Suprapubic skin (tissue), 4 donors: Measurements from ENCODE around the gene FSTL1. TPM values are rescaled to one million over a fixed set of nuclear protein-coding genes. Genes with fewer than 3 reads are reported as not detected.

Experiments
- DNase-seq, 2 donors: peaks; one replicate each; pipeline ENCODE4 v3.0.0-alpha.2; 2019; ENCODE audit warnings: low spot score in 2 of 2
- H3K27ac ChIP-seq: fragments of 200-600 bp; sonication (generic); one replicate; pipeline ENCODE4 v1.5.1; 2019
- H3K27me3 ChIP-seq: fragments of 200-600 bp; sonication (generic); one replicate; pipeline ENCODE4 v1.5.1; 2019
- H3K36me3 ChIP-seq: fragments of 200-600 bp; sonication (generic); one replicate; pipeline ENCODE4 v1.5.1; 2019
- H3K4me1 ChIP-seq: fragments of 200-600 bp; sonication (generic); one replicate; pipeline ENCODE4 v1.5.1; 2019
- H3K4me3 ChIP-seq: fragments of 200-600 bp; sonication (generic); one replicate; pipeline ENCODE4 v1.5.1; 2019; ENCODE audit warnings: mild to moderate bottlenecking
- H3K9me3 ChIP-seq: fragments of 200-600 bp; sonication (generic); one replicate; pipeline ENCODE4 v1.5.1; 2019
- CTCF ChIP-seq, 2 donors: fragments of 200-600 bp in 1 of 2; fragments of 450-650 bp in 1 of 2; sonication (generic) in 1 of 2; IDR thresholded peaks; one replicate each; pipeline ENCODE4 v1.5.1; 2016 to 2019; ENCODE audit warnings: antibody characterized with exemption in 2 of 2, mild to moderate bottlenecking in 1 of 2, moderate library complexity in 1 of 2
- EP300 ChIP-seq: sonication (generic); formaldehyde crosslinking; IDR thresholded peaks from one replicate; pipeline ENCODE4 v1.6.1; 2017; ENCODE audit warnings: antibody characterized with exemption
- POLR2A ChIP-seq, 2 donors: fragments of 450-650 bp; IDR thresholded peaks; one replicate each; pipeline ENCODE4 v1.6.1; 2017; ENCODE audit warnings: antibody characterized with exemption in 2 of 2, mild to moderate bottlenecking in 2 of 2, moderate library complexity in 2 of 2
- POLR2AphosphoS5 ChIP-seq, 3 donors: sonication (generic); formaldehyde crosslinking; IDR thresholded peaks; one replicate each; pipeline ENCODE4 v1.6.1; 2017; ENCODE audit warnings: antibody characterized with exemption in 3 of 3
- WGBS: methylation state at CpG from one replicate; pipeline ENCODE4 v1.1.5; 2018; 5-methylcytosine and 5-hydroxymethylcytosine counted together
- total RNA-seq, 4 donors: library from RNA; depleted of rRNA; stranded (reverse); fragments of >200 nt; gene quantifications; one replicate each; pipeline ENCODE4 v1.1.0, GENCODE V29; 2016

FSTL1 gene
- total RNA-seq, 4 donors from 2014 or later = 58.3 to 75.3 (median 63.9) TPM

- Histone ChIP-seq H3K36me3 (no peaks in the 10 kb centered on the region), H3K27me3 (no peaks in the 10 kb centered on the region), H3K4me3 (no peak overlapping the region), H3K9me3 (no peaks in the 10 kb centered on the region), H3K27ac (no peak overlapping the region), H3K4me1 (peaks cover 20% of the 10 kb centered on the region)
- TF ChIP-seq POLR2AphosphoS5 (IDR thresholded peaks at IDR 0.05) (no peak), EP300 (no peak), CTCF (IDR thresholded peaks at IDR 0.05) (no peak), POLR2A (IDR thresholded peaks at IDR 0.05) (no peak)
- no peak for DNase-seq
- 60% methylated on average over 3 of the region's 3 CpGs for WGBS
Observed at GRCh38 chr3:120471643-120472042, 20.9 kb upstream of the FSTL1 start.

GRCh38 chr3:120470870-120471269 lies 20.1 kb upstream of the FSTL1 start:
- H3K36me3 ChIP-seq = no peaks in the 10 kb centered on the region
- H3K4me3 ChIP-seq = no peak overlapping the region
- 19% methylated on average over 2 of the region's 2 CpGs for WGBS
- TF ChIP-seq POLR2A (IDR thresholded peaks at IDR 0.05) = no peak
- no peak for TF ChIP-seq POLR2AphosphoS5 (IDR thresholded peaks at IDR 0.05)
- TF ChIP-seq CTCF (IDR thresholded peaks at IDR 0.05) = no peak
- TF ChIP-seq EP300 = no peak
- H3K4me1 ChIP-seq = peaks cover 20% of the 10 kb centered on the region
- DNase-seq = no peak
- H3K9me3 ChIP-seq = no peaks in the 10 kb centered on the region
- H3K27ac ChIP-seq = no peak overlapping the region
- H3K27me3 ChIP-seq = no peaks in the 10 kb centered on the region

GRCh38 chr3:120469882-120470301 lies 19.1 kb upstream of the FSTL1 start:
- Histone ChIP-seq H3K36me3 (no peaks in the 10 kb centered on the region), H3K9me3 (no peaks in the 10 kb centered on the region), H3K4me3 (no peak overlapping the region), H3K27ac (no peak overlapping the region), H3K4me1 (peaks cover 20% of the 10 kb centered on the region), H3K27me3 (no peaks in the 10 kb centered on the region)
- TF ChIP-seq EP300 (no peak), POLR2AphosphoS5 (IDR thresholded peaks at IDR 0.05) (no peak), POLR2A (IDR thresholded peaks at IDR 0.05) (no peak), CTCF (IDR thresholded peaks at IDR 0.05) (no peak)
- WGBS = 55% methylated on average over 4 of the region's 4 CpGs
- DNase-seq = no peak

GRCh38 chr3:120469440-120469839 lies 18.6 kb upstream of the FSTL1 start:
- Histone ChIP-seq H3K36me3 (no peaks in the 10 kb centered on the region), H3K27ac (no peak overlapping the region), H3K4me3 (no peak overlapping the region), H3K4me1 (peaks cover 20% of the 10 kb centered on the region), H3K27me3 (no peaks in the 10 kb centered on the region), H3K9me3 (no peaks in the 10 kb centered on the region)
- no peak for DNase-seq
- no peak for TF ChIP-seq CTCF (IDR thresholded peaks at IDR 0.05)
- no peak for TF ChIP-seq POLR2A (IDR thresholded peaks at IDR 0.05)
- no peak for TF ChIP-seq POLR2AphosphoS5 (IDR thresholded peaks at IDR 0.05)
- no peak for TF ChIP-seq EP300
- 83% methylated on average over 3 of the region's 3 CpGs for WGBS

- H3K9me3 ChIP-seq = no peaks in the 10 kb centered on the region
- no peaks in the 10 kb centered on the region for H3K36me3 ChIP-seq
- 88% methylated on average over 5 of the region's 5 CpGs for WGBS
- H3K4me1 ChIP-seq = peaks cover 20% of the 10 kb centered on the region
- no peak overlapping the region for H3K4me3 ChIP-seq
- no peaks in the 10 kb centered on the region for H3K27me3 ChIP-seq
- no peak for TF ChIP-seq EP300
- no peak for DNase-seq
- no peak overlapping the region for H3K27ac ChIP-seq
Observed at GRCh38 chr3:120468635-120469295, 18.0 kb upstream of the FSTL1 start.
